Measurements from ENCODE around the gene HNF4A.
"Not testable (repeated sequence)": the region's sequence is repeated elsewhere in the genome, so short reads cannot be mapped to it uniquely, and the experiment has no call there.

The HNF4A gene

GRCh38 chr20:44343162-44343675 lies 12.3 kb upstream of the HNF4A start:
- H3K4me1 ChIP-seq (ENCODE audit: insufficient read depth, low read length) = no peaks in the 10 kb centered on the region

GRCh38 chr20:44344723-44345122 lies 10.8 kb upstream of the HNF4A start:
- TF ChIP-seq CTCF (IDR thresholded peaks at IDR 0.05; ENCODE audit: borderline replicate concordance, extremely low read depth, low read length, poor library complexity, severe bottlenecking) (no peak), EZH2 (IDR thresholded peaks at IDR 0.05; ENCODE audit: borderline replicate concordance, low read depth, low read length, severe bottlenecking) (no peak)
- Histone ChIP-seq H3K79me2 (ENCODE audit: insufficient read depth, low read length) (no peaks in the 10 kb centered on the region), H3K27ac (ENCODE audit: low read length) (no peak overlapping the region), H3K9me3 (ENCODE audit: insufficient read depth, low read length, severe bottlenecking) (no peaks in the 10 kb centered on the region), H3K36me3 (ENCODE audit: insufficient read depth, low read length) (no peaks in the 10 kb centered on the region), H3K27me3 (ENCODE audit: insufficient read depth, low read length, poor library complexity) (no peaks in the 10 kb centered on the region), H2AFZ (ENCODE audit: low read depth, low read length) (no peak overlapping the region), H3K9ac (ENCODE audit: low read depth, low read length) (no peak overlapping the region), H3K4me2 (ENCODE audit: insufficient read depth, low read length) (no peak overlapping the region), H3K4me3 (ENCODE audit: low read depth in 1 of 2, low read length in 2 of 2) (no peak overlapping the region), H4K20me1 (ENCODE audit: insufficient read depth, low read length) (no peaks in the 10 kb centered on the region), H3K4me1 (ENCODE audit: insufficient read depth, low read length) (no peaks in the 10 kb centered on the region)
- DNase-seq (no peak), ATAC-seq (ENCODE audit: insufficient read depth, low read depth) (no peak)

More at GRCh38 chr20:44343162-44343675, 12.3 kb upstream of the HNF4A start:
- Histone ChIP-seq H3K9ac (ENCODE audit: low read depth, low read length) (no peak overlapping the region), H3K27me3 (ENCODE audit: insufficient read depth, low read length, poor library complexity) (no peaks in the 10 kb centered on the region), H3K9me3 (ENCODE audit: insufficient read depth, low read length, severe bottlenecking) (no peaks in the 10 kb centered on the region), H3K4me2 (ENCODE audit: insufficient read depth, low read length) (no peak overlapping the region), H2AFZ (ENCODE audit: low read depth, low read length) (no peak overlapping the region), H3K79me2 (ENCODE audit: insufficient read depth, low read length) (no peaks in the 10 kb centered on the region), H4K20me1 (ENCODE audit: insufficient read depth, low read length) (no peaks in the 10 kb centered on the region), H3K4me3 (ENCODE audit: low read depth in 1 of 2, low read length in 2 of 2) (no peak overlapping the region), H3K27ac (ENCODE audit: low read length) (no peak overlapping the region), H3K36me3 (ENCODE audit: insufficient read depth, low read length) (no peaks in the 10 kb centered on the region)
- TF ChIP-seq EZH2 (IDR thresholded peaks at IDR 0.05; ENCODE audit: borderline replicate concordance, low read depth, low read length, severe bottlenecking) (no peak), CTCF (IDR thresholded peaks at IDR 0.05; ENCODE audit: borderline replicate concordance, extremely low read depth, low read length, poor library complexity, severe bottlenecking) (no peak)
- ATAC-seq (ENCODE audit: insufficient read depth, low read depth) = no peak
- no peak for DNase-seq

- TF ChIP-seq EZH2 (IDR thresholded peaks at IDR 0.05; ENCODE audit: borderline replicate concordance, low read depth, low read length, severe bottlenecking) (no peak), CTCF (IDR thresholded peaks at IDR 0.05; ENCODE audit: borderline replicate concordance, extremely low read depth, low read length, poor library complexity, severe bottlenecking) (no peak)
- ATAC-seq (ENCODE audit: insufficient read depth, low read depth) (no peak), DNase-seq (no peak)
- Histone ChIP-seq H3K4me2 (ENCODE audit: insufficient read depth, low read length) (no peak overlapping the region), H3K79me2 (ENCODE audit: insufficient read depth, low read length) (no peaks in the 10 kb centered on the region), H3K4me3 (ENCODE audit: low read depth in 1 of 2, low read length in 2 of 2) (no peak overlapping the region), H2AFZ (ENCODE audit: low read depth, low read length) (no peak overlapping the region), H3K9me3 (ENCODE audit: insufficient read depth, low read length, severe bottlenecking) (no peaks in the 10 kb centered on the region), H3K27ac (ENCODE audit: low read length) (no peak overlapping the region), H4K20me1 (ENCODE audit: insufficient read depth, low read length) (no peaks in the 10 kb centered on the region), H3K27me3 (ENCODE audit: insufficient read depth, low read length, poor library complexity) (no peaks in the 10 kb centered on the region), H3K9ac (ENCODE audit: low read depth, low read length) (no peak overlapping the region), H3K36me3 (ENCODE audit: insufficient read depth, low read length) (no peaks in the 10 kb centered on the region), H3K4me1 (ENCODE audit: insufficient read depth, low read length) (no peaks in the 10 kb centered on the region)
Measured at GRCh38 chr20:44345147-44345546, 10.4 kb upstream of the HNF4A start.

- not testable (repeated sequence) for DNase-seq; ATAC-seq (ENCODE audit: insufficient read depth, low read depth); H4K20me1 ChIP-seq (ENCODE audit: insufficient read depth, low read length); H3K4me1 ChIP-seq (ENCODE audit: insufficient read depth, low read length); H3K79me2 ChIP-seq (ENCODE audit: insufficient read depth, low read length); H3K4me3 ChIP-seq (ENCODE audit: low read depth in 1 of 2, low read length in 2 of 2); H3K27me3 ChIP-seq (ENCODE audit: insufficient read depth, low read length, poor library complexity); H2AFZ ChIP-seq (ENCODE audit: low read depth, low read length); H3K36me3 ChIP-seq (ENCODE audit: insufficient read depth, low read length); H3K27ac ChIP-seq (ENCODE audit: low read length); H3K9ac ChIP-seq (ENCODE audit: low read depth, low read length); H3K9me3 ChIP-seq (ENCODE audit: insufficient read depth, low read length, severe bottlenecking); H3K4me2 ChIP-seq (ENCODE audit: insufficient read depth, low read length)
Measured at GRCh38 chr20:44345941-44346340, 9.6 kb upstream of the HNF4A start.
